T-helper 2 cell (primary cell): ENCODE measurements around the gene DDX20.
"Not testable (repeated sequence)": the region's sequence is repeated elsewhere in the genome, so short reads cannot be mapped to it uniquely, and the experiment has no call there.

ENCODE experiments used
- DNase-seq, 5 experiments: peaks; one replicate each; pipeline versions ENCODE4 v3.0.0 to v3.0.0-alpha.2; 2012 to 2022

Gene DDX20

GRCh38 chr1:111792249-111792648 is 36.5 kb downstream of the DDX20 start:
- DNase-seq: no peak

- DNase-seq: no peak
These were observed 38.2 kb downstream of the DDX20 start for GRCh38 chr1:111793923-111794322.

GRCh38 chr1:111795401-111795800 is 39.7 kb downstream of the DDX20 start:
- no peak for DNase-seq

GRCh38 chr1:111798580-111798979 is 42.9 kb downstream of the DDX20 start:
- no peak for DNase-seq

GRCh38 chr1:111799722-111800121 is 44.0 kb downstream of the DDX20 start:
- DNase-seq: not testable (repeated sequence)

GRCh38 chr1:111801071-111801850 is 45.6 kb downstream of the DDX20 start:
- no peak for DNase-seq

GRCh38 chr1:111802110-111802509 is 46.4 kb downstream of the DDX20 start:
- no peak for DNase-seq

- no peak for DNase-seq
These were observed 47.3 kb downstream of the DDX20 start for GRCh38 chr1:111802984-111803383.

- no peak for DNase-seq
These were observed 48.2 kb downstream of the DDX20 start for GRCh38 chr1:111803951-111804350.

GRCh38 chr1:111804776-111805175 is 49.1 kb downstream of the DDX20 start:
- DNase-seq: no peak

GRCh38 chr1:111805251-111805650 is 49.5 kb downstream of the DDX20 start:
- no peak for DNase-seq

- DNase-seq: no peak
These were observed 56.2 kb downstream of the DDX20 start for GRCh38 chr1:111811891-111812290.

- DNase-seq: no peak
These were observed 56.6 kb downstream of the DDX20 start for GRCh38 chr1:111812306-111812705.

- no peak for DNase-seq
These were observed 58.0 kb downstream of the DDX20 start for GRCh38 chr1:111813440-111814304.

- DNase-seq: no peak
These were observed 58.6 kb downstream of the DDX20 start for GRCh38 chr1:111814305-111814628.

- no peak for DNase-seq
These were observed 58.9 kb downstream of the DDX20 start for GRCh38 chr1:111814642-111815041.
